Breast epithelium (tissue), 4 donors: ENCODE results near the gene CIBAR2. TPM values are rescaled to one million over a fixed set of nuclear protein-coding genes. Genes with fewer than 3 reads are reported as not detected.

Experiments
- DNase-seq, 2 donors: peaks; one replicate each; pipeline ENCODE4 v3.0.0-alpha.2; 2019; ENCODE audit warnings: low spot score in 2 of 2
- H3K27ac ChIP-seq, 2 donors: fragments of 200-600 bp; sonication (generic) in 1 of 2; one replicate each; pipeline ENCODE4 v1.5.1; 2016 to 2019; ENCODE audit warnings: mild to moderate bottlenecking in 1 of 2
- H3K27me3 ChIP-seq, 2 donors: fragments of 200-600 bp; sonication (generic) in 1 of 2; one replicate each; pipeline versions ENCODE4 v1.5.1 to v1.6.0; 2017 to 2019; ENCODE audit warnings: control low read depth in 1 of 2, mild to moderate bottlenecking in 1 of 2
- H3K36me3 ChIP-seq: fragments of 200-600 bp; one replicate; pipeline ENCODE4 v1.5.1; 2019
- H3K4me1 ChIP-seq, 2 donors: fragments of 200-600 bp; sonication (generic); one replicate each; pipeline ENCODE4 v1.5.1; 2016 to 2019; ENCODE audit warnings: control low read depth in 1 of 2
- H3K4me3 ChIP-seq, 3 donors: fragments of 200-600 bp; sonication (generic); 1 replicate in 2 of 3; 2 replicates in 1 of 3; pipeline ENCODE4 v1.5.1; 2016 to 2019; ENCODE audit warnings: mild to moderate bottlenecking in 3 of 3, moderate library complexity in 2 of 3
- H3K9me3 ChIP-seq, 2 donors: fragments of 200-600 bp; sonication (generic) in 1 of 2; one replicate each; pipeline ENCODE4 v1.5.1; 2016 to 2019; ENCODE audit warnings: control low read depth in 1 of 2
- CTCF ChIP-seq, 3 donors: fragments of 450-650 bp; IDR thresholded peaks; one replicate each; pipeline ENCODE4 v1.5.1; 2016 to 2017; ENCODE audit warnings: antibody characterized with exemption in 3 of 3, mild to moderate bottlenecking in 3 of 3, moderate library complexity in 3 of 3
- POLR2A ChIP-seq: fragments of 450-650 bp; IDR thresholded peaks from one replicate; pipeline ENCODE4 v1.6.1; 2016; ENCODE audit warnings: antibody characterized with exemption, mild to moderate bottlenecking, moderate library complexity
- POLR2AphosphoS5 ChIP-seq, 3 donors: sonication (generic); formaldehyde crosslinking; IDR thresholded peaks; one replicate each; pipeline ENCODE4 v1.6.1; 2017; ENCODE audit warnings: antibody characterized with exemption in 3 of 3
- intact Hi-C: fragments of 100-400 bp; cut with DNase I; formaldehyde crosslinking; loops from one replicate; pipeline ENCODE4 v1.15.1; 2023; ENCODE audit warnings: low total_unique reads
- total RNA-seq, 3 donors: library from RNA; depleted of rRNA; stranded (reverse); fragments of >200 nt; gene quantifications; one replicate each; pipeline ENCODE4 v1.1.0, GENCODE V29; 2016

CIBAR2 gene
- total RNA-seq, 3 donors from 2014 or later, result not detected

- intact Hi-C loops, result no loop called here
- Histone ChIP-seq H3K27ac (no peak overlapping the region), H3K9me3 (no peaks in the 10 kb centered on the region), H3K4me1 (peaks cover 0 to 8% of the 10 kb centered on the region in 2 donors), H3K4me3 (no peak overlapping the region), H3K27me3 (no peaks in the 10 kb centered on the region), H3K36me3 (no peaks in the 10 kb centered on the region)
- DNase-seq, result no peak
- TF ChIP-seq CTCF (IDR thresholded peaks at IDR 0.05), result no peak
- no peak for TF ChIP-seq POLR2A
- TF ChIP-seq POLR2AphosphoS5 (IDR thresholded peaks at IDR 0.05), result no peak
These were observed 61.1 kb downstream of the CIBAR2 start for GRCh38 chr16:85051067-85051581.

GRCh38 chr16:85049706-85050305 lies 62.5 kb downstream of the CIBAR2 start:
- Histone ChIP-seq H3K27ac (no peak overlapping the region), H3K4me1 (no peaks in the 10 kb centered on the region), H3K9me3 (no peaks in the 10 kb centered on the region), H3K27me3 (no peaks in the 10 kb centered on the region), H3K36me3 (no peaks in the 10 kb centered on the region), H3K4me3 (no peak overlapping the region)
- TF ChIP-seq POLR2A (no peak), POLR2AphosphoS5 (IDR thresholded peaks at IDR 0.05) (no peak), CTCF (IDR thresholded peaks at IDR 0.05) (no peak)
- DNase-seq, result no peak
- intact Hi-C loops, result no loop called here

- intact Hi-C loops, result no loop called here
- no peaks in the 10 kb centered on the region for H3K4me1 ChIP-seq
- no peak for TF ChIP-seq POLR2A
- TF ChIP-seq CTCF (IDR thresholded peaks at IDR 0.05), result no peak
- no peak for TF ChIP-seq POLR2AphosphoS5 (IDR thresholded peaks at IDR 0.05)
These were observed 63.2 kb downstream of the CIBAR2 start for GRCh38 chr16:85048921-85049562.

More at GRCh38 chr16:85048921-85049562, 63.2 kb downstream of the CIBAR2 start:
- no peak for DNase-seq
- H3K36me3 ChIP-seq, result no peaks in the 10 kb centered on the region
- no peak overlapping the region for H3K4me3 ChIP-seq
- no peaks in the 10 kb centered on the region for H3K9me3 ChIP-seq
- no peak overlapping the region for H3K27ac ChIP-seq
- H3K27me3 ChIP-seq, result no peaks in the 10 kb centered on the region

Other genes with a start within 250 kb of the CIBAR2 start
- 10 to 100 TPM; 38.7 to 69.6 (median 41.1) TPM for gene ZDHHC7, start 100.9 kb downstream of the CIBAR2 start, total RNA-seq
- gene KIAA0513, start 84.7 kb downstream of the CIBAR2 start, total RNA-seq, result 10 to 100 TPM in 2 of 3 donors, 1 to 10 TPM in 1; 7.6 to 16.2 (median 10.8) TPM